Smooth muscle cell (in vitro differentiated cells): Measurements from ENCODE around the gene GLDC. TPM values are rescaled to one million over a fixed set of nuclear protein-coding genes. Genes with fewer than 3 reads are reported as not detected.

ENCODE experiments used
- DNase-seq: peaks from one replicate; lab custom pipeline; 2025; ENCODE audit not compliant: unreplicated experiment; lab: John Stamatoyannopoulos, UW
- H2AFZ ChIP-seq: fragments of 200-600 bp; sonication (generic); 2 replicates; pipeline ENCODE4 v1.6.0; 2016; ENCODE audit warnings: antibody characterized with exemption, low read depth, mild to moderate bottlenecking
- H3F3A ChIP-seq: fragments of 200-600 bp; sonication (generic); 2 replicates; pipeline ENCODE4 v1.6.0; 2017; ENCODE audit warnings: antibody characterized with exemption, low read depth
- H3K27ac ChIP-seq: fragments of 200-600 bp; sonication (generic); 2 replicates; pipeline ENCODE4 v1.5.1; 2016; ENCODE audit warnings: low read depth, mild to moderate bottlenecking
- H3K27me3 ChIP-seq: fragments of 200-600 bp; sonication (generic); 2 replicates; pipeline ENCODE4 v1.6.1; 2016; ENCODE audit warnings: low read depth, mild to moderate bottlenecking
- H3K36me3 ChIP-seq: fragments of 200-600 bp; sonication (generic); 2 replicates; pipeline ENCODE4 v1.5.1; 2016; ENCODE audit warnings: low read depth
- H3K4me1 ChIP-seq: fragments of 200-600 bp; sonication (generic); 2 replicates; pipeline ENCODE4 v1.5.1; 2016; ENCODE audit warnings: low read depth
- H3K4me2 ChIP-seq: fragments of 200-600 bp; sonication (generic); 2 replicates; pipeline ENCODE4 v1.6.0; 2016; ENCODE audit warnings: mild to moderate bottlenecking
- H3K4me3 ChIP-seq: fragments of 200-600 bp; sonication (generic); 2 replicates; pipeline ENCODE4 v1.5.1; 2016; ENCODE audit warnings: mild to moderate bottlenecking
- H3K79me2 ChIP-seq: fragments of 200-600 bp; sonication (generic); 2 replicates; pipeline ENCODE4 v1.6.0; 2016; ENCODE audit warnings: low read depth, mild to moderate bottlenecking
- H3K9ac ChIP-seq: fragments of 200-600 bp; sonication (generic); 2 replicates; pipeline ENCODE4 v1.6.0; 2016; ENCODE audit warnings: low read depth
- H3K9me3 ChIP-seq: fragments of 200-600 bp; sonication (generic); replicated peaks from 2 replicates; pipeline ENCODE4 v1.5.1; 2016; ENCODE audit warnings: low read depth
- H4K20me1 ChIP-seq: fragments of 200-600 bp; sonication (generic); 2 replicates; pipeline ENCODE4 v1.6.0; 2016; ENCODE audit warnings: low read depth
- WGBS: methylation state at CpG from one replicate; pipeline ENCODE4 v1.1.7; 2016; ENCODE audit warnings: low lambda C conversion rate; 5-methylcytosine and 5-hydroxymethylcytosine counted together
- polyA plus RNA-seq: library from polyadenylated mRNA; unstranded; fragments of >200 nt; fragmentation: Nextera tagmentation; extraction: Ambion mirVana; gene quantifications from 2 replicates; pipeline ENCODE4 v1.2.1, GENCODE V29; 2016
- total RNA-seq: library from RNA; depleted of rRNA; stranded (reverse); fragments of >200 nt; gene quantifications from 2 replicates; pipeline ENCODE4 v1.2.3, GENCODE V29; 2014
- TF ChIP-seq, protein P1 (sequence below): fragments of 200-600 bp; sonication (generic); IDR thresholded peaks from 2 replicates; pipeline ENCODE4 v1.5.1; 2017; ENCODE audit warnings: borderline replicate concordance, mild to moderate bottlenecking, antibody characterized with exemption; ENCODE audit not compliant: insufficient read depth, poor library complexity, severe bottlenecking

GLDC gene
- total and polyA plus RNA-seq, 2 experiments from 2014 or later: 0.13 to 0.45 TPM

DNA sequence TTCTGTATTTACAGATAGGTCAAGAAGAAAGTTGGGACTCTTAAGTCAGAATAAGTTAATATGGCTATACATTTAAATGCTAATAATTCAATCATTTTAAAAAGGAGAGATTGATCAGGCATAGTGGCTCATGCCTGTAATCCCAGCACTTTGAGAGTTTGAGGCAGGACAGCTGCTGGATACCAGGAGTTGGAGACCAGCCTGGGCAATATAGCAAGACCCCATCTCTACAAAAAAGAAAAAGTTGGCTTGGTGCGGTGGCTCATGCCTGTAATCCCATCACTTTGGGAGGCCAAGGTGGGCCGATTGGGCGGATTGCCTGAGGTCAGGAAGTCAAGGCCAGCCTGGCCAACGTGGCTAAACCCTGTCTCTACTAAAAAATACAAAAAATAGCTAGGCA is 15.0 kb upstream of the GLDC start:
- 70% methylated on average over 4 of the region's 4 CpGs for WGBS
- no peak for DNase-seq
- H3K4me3 ChIP-seq: no peak overlapping the region
- no peak overlapping the region for H3K27ac ChIP-seq
- no peaks in the 10 kb centered on the region for H4K20me1 ChIP-seq
- TF ChIP-seq, protein P1, sequence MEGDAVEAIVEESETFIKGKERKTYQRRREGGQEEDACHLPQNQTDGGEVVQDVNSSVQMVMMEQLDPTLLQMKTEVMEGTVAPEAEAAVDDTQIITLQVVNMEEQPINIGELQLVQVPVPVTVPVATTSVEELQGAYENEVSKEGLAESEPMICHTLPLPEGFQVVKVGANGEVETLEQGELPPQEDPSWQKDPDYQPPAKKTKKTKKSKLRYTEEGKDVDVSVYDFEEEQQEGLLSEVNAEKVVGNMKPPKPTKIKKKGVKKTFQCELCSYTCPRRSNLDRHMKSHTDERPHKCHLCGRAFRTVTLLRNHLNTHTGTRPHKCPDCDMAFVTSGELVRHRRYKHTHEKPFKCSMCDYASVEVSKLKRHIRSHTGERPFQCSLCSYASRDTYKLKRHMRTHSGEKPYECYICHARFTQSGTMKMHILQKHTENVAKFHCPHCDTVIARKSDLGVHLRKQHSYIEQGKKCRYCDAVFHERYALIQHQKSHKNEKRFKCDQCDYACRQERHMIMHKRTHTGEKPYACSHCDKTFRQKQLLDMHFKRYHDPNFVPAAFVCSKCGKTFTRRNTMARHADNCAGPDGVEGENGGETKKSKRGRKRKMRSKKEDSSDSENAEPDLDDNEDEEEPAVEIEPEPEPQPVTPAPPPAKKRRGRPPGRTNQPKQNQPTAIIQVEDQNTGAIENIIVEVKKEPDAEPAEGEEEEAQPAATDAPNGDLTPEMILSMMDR: no peak
- no peaks in the 10 kb centered on the region for H3K27me3 ChIP-seq
- H3K4me1 ChIP-seq: no peaks in the 10 kb centered on the region
- H3K36me3 ChIP-seq: no peaks in the 10 kb centered on the region
- no peaks in the 10 kb centered on the region for H3K79me2 ChIP-seq
- no peak overlapping the region for H3K9ac ChIP-seq
- no peak overlapping the region for H2AFZ ChIP-seq
- H3K4me2 ChIP-seq: no peak overlapping the region
- H3K9me3 ChIP-seq: no peaks in the 10 kb centered on the region
- H3F3A ChIP-seq: no peaks in the 10 kb centered on the region

DNA sequence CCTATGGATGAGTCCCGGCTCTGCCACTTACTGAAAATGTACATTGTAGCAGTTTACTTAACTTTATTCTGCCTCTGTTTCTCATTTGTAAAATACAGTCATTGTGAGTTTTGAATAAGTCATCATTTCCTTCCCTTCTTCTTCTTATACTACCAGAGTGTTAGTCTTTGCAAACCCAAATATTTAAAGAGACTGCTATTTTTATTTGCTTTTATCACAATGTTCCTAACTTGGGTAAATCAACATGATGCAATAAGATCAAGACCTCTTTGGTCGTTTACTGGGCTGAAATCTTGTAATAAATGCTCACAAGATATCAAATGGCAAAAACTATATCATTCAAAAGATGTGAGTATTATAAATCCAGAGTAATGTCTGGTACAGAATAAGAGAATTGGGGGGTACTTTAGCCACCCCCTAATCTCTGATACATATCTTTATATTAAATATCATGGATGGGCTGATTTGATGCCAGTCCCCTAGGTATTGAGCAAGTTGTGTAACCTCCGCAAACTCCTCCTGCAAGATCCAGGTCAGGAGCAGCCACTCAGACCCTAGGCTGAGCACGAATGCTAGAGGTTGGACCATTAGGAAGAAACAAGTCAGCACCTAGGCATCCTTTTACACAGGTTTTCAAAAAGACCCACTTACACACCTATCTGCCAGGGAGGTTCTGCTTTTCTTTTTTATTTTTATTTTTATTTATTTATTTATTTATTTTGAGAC is 13.3 kb upstream of the GLDC start:
- Histone ChIP-seq H3K9me3 (no peaks in the 10 kb centered on the region), H3K79me2 (no peaks in the 10 kb centered on the region), H3K36me3 (no peaks in the 10 kb centered on the region), H3K27ac (no peak overlapping the region), H3K9ac (no peak overlapping the region), H3K4me2 (no peak overlapping the region), H4K20me1 (no peaks in the 10 kb centered on the region), H3K4me1 (no peaks in the 10 kb centered on the region), H2AFZ (no peak overlapping the region), H3K27me3 (no peaks in the 10 kb centered on the region), H3K4me3 (no peak overlapping the region), H3F3A (no peaks in the 10 kb centered on the region)
- 88% methylated on average over 4 of the region's 4 CpGs for WGBS
- TF ChIP-seq, protein P1: no peak
- DNase-seq: no peak

DNA sequence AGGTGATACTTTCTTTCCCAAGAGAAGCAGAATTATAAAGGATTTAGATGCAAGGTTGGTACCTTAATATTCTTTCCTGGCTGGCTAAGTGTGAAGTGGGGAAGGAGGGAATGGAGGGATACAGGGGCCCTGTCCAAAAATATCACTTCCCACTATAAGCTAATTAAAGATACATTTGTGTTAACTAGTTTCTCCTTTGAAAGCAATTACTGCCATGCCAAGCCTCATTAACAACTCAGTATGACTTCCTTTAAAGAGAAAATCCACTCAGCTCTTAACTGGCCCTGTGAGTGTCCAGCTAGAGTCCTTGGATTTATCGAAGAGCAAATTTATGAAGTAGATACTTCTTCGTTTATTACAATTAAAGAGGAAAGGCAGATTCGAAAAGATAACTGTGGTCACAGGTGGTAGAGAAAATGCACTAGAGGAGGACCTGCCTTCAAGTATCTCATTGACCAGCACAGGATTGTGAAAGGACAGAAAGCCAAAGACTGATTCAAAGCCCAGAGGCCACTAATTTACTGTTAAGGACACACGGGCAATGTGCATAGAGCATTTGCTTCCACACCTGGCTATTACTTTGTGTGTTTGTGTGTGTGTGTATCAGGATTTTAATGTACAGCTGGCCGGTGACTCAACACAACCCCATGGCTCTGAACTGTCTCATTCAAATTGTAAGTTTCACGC is 11.2 kb upstream of the GLDC start:
- DNase-seq: no peak
- TF ChIP-seq, protein P1: no peak
- WGBS: 87% methylated on average over 6 of the region's 6 CpGs
- Histone ChIP-seq H3K4me3 (no peak overlapping the region), H3K4me2 (no peak overlapping the region), H4K20me1 (no peaks in the 10 kb centered on the region), H3F3A (no peaks in the 10 kb centered on the region), H3K36me3 (no peaks in the 10 kb centered on the region), H2AFZ (no peak overlapping the region), H3K79me2 (no peaks in the 10 kb centered on the region), H3K9ac (no peak overlapping the region), H3K4me1 (no peaks in the 10 kb centered on the region), H3K9me3 (no peaks in the 10 kb centered on the region), H3K27ac (no peak overlapping the region), H3K27me3 (no peaks in the 10 kb centered on the region)
